Caco-2 (cell line): ENCODE results near the gene TRPC4. TPM values are rescaled to one million over a fixed set of nuclear protein-coding genes. Genes with fewer than 3 reads are reported as not detected.

Experiments used
- BruUV-seq: library from RNA; stranded (reverse); fragments of 400-500 nt; replicated peaks from 2 replicates; lab custom pipeline; 2021; lab: Mats Ljungman, UMichigan
- CTCF ChIA-PET: fragments of 300-600 bp; sonication (Branson Sonifier 250); formaldehyde crosslinking; loops from one replicate; lab custom pipeline; 2022; ENCODE audit warnings: antibody characterized with exemption; lab: Charles Lee
- POLR2A ChIA-PET: fragments of 300-600 bp; sonication (Branson Sonifier 250); formaldehyde crosslinking; loops from one replicate; lab custom pipeline; 2022; ENCODE audit warnings: antibody characterized with exemption; lab: Charles Lee
- DNase-seq, 2 experiments: peaks; one replicate each; pipeline versions ENCODE4 v3.0.0 to v3.0.0-alpha.2; 2020 to 2022
- H3K27me3 ChIP-seq: replicated peaks from 2 replicates; pipeline ENCODE4 v1.6.0; 2011; ENCODE audit warnings: low read length; ENCODE audit not compliant: control insufficient read depth, insufficient read depth
- H3K36me3 ChIP-seq: 2 replicates; pipeline ENCODE4 v1.5.1; 2011; ENCODE audit warnings: low read length; ENCODE audit not compliant: control insufficient read depth, insufficient read depth
- H3K4me1 ChIP-seq: fragments of 250-450 bp; sonication (Bioruptor Pico); 2 replicates; pipeline ENCODE4 v1.5.1; 2020; ENCODE audit warnings: mild to moderate bottlenecking
- H3K4me3 ChIP-seq: 2 replicates; pipeline ENCODE4 v1.5.1; 2011; ENCODE audit warnings: low read depth, mild to moderate bottlenecking, control low read depth, low read length
- H3K9me3 ChIP-seq: fragments of 250-450 bp; sonication (Bioruptor Pico); 2 replicates; pipeline ENCODE4 v1.5.1; 2020; ENCODE audit warnings: mild to moderate bottlenecking, moderate library complexity
- H3K27ac Mint-ChIP-seq: one replicate; pipeline ENCODE4 v1.8.0; 2022; ENCODE audit warnings: mixed read lengths; ENCODE audit not compliant: unreplicated experiment
- H3K27me3 Mint-ChIP-seq: one replicate; pipeline ENCODE4 v1.8.0; 2022; ENCODE audit warnings: mixed read lengths; ENCODE audit not compliant: insufficient read depth, unreplicated experiment
- H3K36me3 Mint-ChIP-seq: one replicate; pipeline ENCODE4 v1.8.0; 2022; ENCODE audit warnings: mild to moderate bottlenecking, mixed read lengths; ENCODE audit not compliant: insufficient read depth, unreplicated experiment
- H3K4me1 Mint-ChIP-seq: one replicate; pipeline ENCODE4 v1.8.0; 2022; ENCODE audit warnings: low read depth, mixed read lengths; ENCODE audit not compliant: unreplicated experiment
- H3K4me3 Mint-ChIP-seq: one replicate; pipeline ENCODE4 v1.8.0; 2022; ENCODE audit warnings: mild to moderate bottlenecking, moderate library complexity, mixed read lengths; ENCODE audit not compliant: unreplicated experiment
- H3K9me3 Mint-ChIP-seq: one replicate; pipeline ENCODE4 v1.8.0; 2022; ENCODE audit warnings: mixed read lengths; ENCODE audit not compliant: unreplicated experiment
- CTCF ChIP-seq, 2 experiments: fragments of 200-600 bp in 1 of 2; IDR thresholded peaks; 1 replicate in 1 of 2; 2 replicates in 1 of 2; pipeline versions ENCODE4 v1.5.1 to v1.8.0; 2011 to 2022; ENCODE audit warnings: antibody characterized with exemption in 1 of 2, control low read depth in 1 of 2, inconsistent platforms in 1 of 2, low read depth in 1 of 2, low read length in 1 of 2, mild to moderate bottlenecking in 1 of 2, moderate library complexity in 1 of 2; ENCODE audit not compliant: insufficient read depth in 1 of 2, severe bottlenecking in 1 of 2, unreplicated experiment in 1 of 2
- intact Hi-C: fragments of 100-400 bp; cut with micrococcal nuclease; formaldehyde crosslinking; loops from one replicate; pipeline ENCODE4 v1.10.0; 2022; ENCODE audit not compliant: unreplicated experiment
- total RNA-seq: library from RNA; stranded (reverse); gene quantifications from 2 replicates; pipeline ENCODE4 v1.2.3, GENCODE V29; 2022

The TRPC4 gene
- total RNA-seq, 1 experiment from 2014 or later, result not detected

DNA sequence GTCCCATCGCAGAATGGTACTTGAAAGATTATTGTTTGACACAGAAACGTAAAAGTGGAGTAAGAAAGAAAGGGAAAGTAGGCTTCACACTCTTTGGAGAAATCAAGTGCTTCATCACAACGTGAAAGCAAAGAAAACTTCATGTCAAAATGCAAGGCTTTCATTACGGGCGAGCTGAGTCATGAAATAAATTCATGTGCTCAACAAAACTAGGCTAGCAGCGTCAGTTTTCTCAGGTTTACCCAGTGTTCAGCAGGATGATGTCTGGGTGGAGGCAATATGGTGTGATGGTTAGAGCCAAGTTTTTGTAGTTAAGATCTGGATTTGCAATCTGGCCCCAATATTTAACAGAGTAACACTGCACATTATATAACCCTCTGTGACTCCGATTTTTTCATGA lies 128.0 kb downstream of the TRPC4 start:
- Mint-ChIP-seq H3K36me3 (no peaks in the 10 kb centered on the region), H3K4me1 (no peaks in the 10 kb centered on the region), H3K9me3 (no peaks in the 10 kb centered on the region), H3K27me3 (peaks cover 11% of the 10 kb centered on the region), H3K27ac (no peak overlapping the region), H3K4me3 (no peak overlapping the region)
- BruUV-seq, result no TSS peak
- no peak overlapping the region for H3K4me3 ChIP-seq
- POLR2A ChIA-PET, result no interaction called here
- no peaks in the 10 kb centered on the region for H3K27me3 ChIP-seq
- H3K36me3 ChIP-seq, result no peaks in the 10 kb centered on the region
- TF ChIP-seq CTCF (IDR thresholded peaks at IDR 0.05; ENCODE audit: insufficient read depth in 1 of 2, low read depth in 1 of 2, low read length in 1 of 2, severe bottlenecking in 1 of 2, unreplicated experiment in 1 of 2), result no peak
- intact Hi-C loops, result no loop called here
- no peaks in the 10 kb centered on the region for H3K4me1 ChIP-seq
- CTCF ChIA-PET, result no interaction called here
- no peaks in the 10 kb centered on the region for H3K9me3 ChIP-seq
- DNase-seq, result no peak

GRCh38 chr13:37736045-37736444 lies 133.5 kb downstream of the TRPC4 start:
- intact Hi-C loops, result no loop called here
- Histone ChIP-seq H3K4me3 (no peak overlapping the region), H3K9me3 (no peaks in the 10 kb centered on the region), H3K4me1 (no peaks in the 10 kb centered on the region), H3K36me3 (no peaks in the 10 kb centered on the region), H3K27me3 (no peaks in the 10 kb centered on the region)
- Mint-ChIP-seq H3K4me3 (no peak overlapping the region), H3K36me3 (no peaks in the 10 kb centered on the region), H3K27ac (no peak overlapping the region), H3K9me3 (no peaks in the 10 kb centered on the region), H3K27me3 (peaks cover 15% of the 10 kb centered on the region), H3K4me1 (no peaks in the 10 kb centered on the region)
- BruUV-seq, result no TSS peak
- ChIA-PET CTCF (no interaction called here), POLR2A (no interaction called here)
- no peak for TF ChIP-seq CTCF (IDR thresholded peaks at IDR 0.05; ENCODE audit: insufficient read depth in 1 of 2, low read depth in 1 of 2, low read length in 1 of 2, severe bottlenecking in 1 of 2, unreplicated experiment in 1 of 2)
- DNase-seq, result no peak

GRCh38 chr13:37735293-37735692 lies 134.3 kb downstream of the TRPC4 start:
- H3K27ac Mint-ChIP-seq, result no peak overlapping the region
- DNase-seq, result no peak
- POLR2A ChIA-PET, result no interaction called here

More at GRCh38 chr13:37735293-37735692, 134.3 kb downstream of the TRPC4 start:
- no peaks in the 10 kb centered on the region for H3K27me3 ChIP-seq
- CTCF ChIA-PET, result no interaction called here
- H3K4me3 ChIP-seq, result no peak overlapping the region
- TF ChIP-seq CTCF (IDR thresholded peaks at IDR 0.05; ENCODE audit: insufficient read depth in 1 of 2, low read depth in 1 of 2, low read length in 1 of 2, severe bottlenecking in 1 of 2, unreplicated experiment in 1 of 2), result no peak
- H3K36me3 Mint-ChIP-seq, result no peaks in the 10 kb centered on the region
- H3K4me3 Mint-ChIP-seq, result no peak overlapping the region
- H3K9me3 ChIP-seq, result no peaks in the 10 kb centered on the region
- H3K27me3 Mint-ChIP-seq, result peaks cover 12% of the 10 kb centered on the region
- no peaks in the 10 kb centered on the region for H3K36me3 ChIP-seq
- intact Hi-C loops, result no loop called here
- no TSS peak for BruUV-seq
- H3K4me1 Mint-ChIP-seq, result no peaks in the 10 kb centered on the region
- H3K9me3 Mint-ChIP-seq, result no peaks in the 10 kb centered on the region
- H3K4me1 ChIP-seq, result no peaks in the 10 kb centered on the region
